Muscle of arm (tissue), 12 donors: ENCODE measurements around the gene COPS7B. TPM values are rescaled to one million over a fixed set of nuclear protein-coding genes. Genes with fewer than 3 reads are reported as not detected.

Source experiments
- DNase-seq: peaks from one replicate; pipeline ENCODE4 v3.0.0-alpha.2; 2013
- polyA plus RNA-seq, 12 donors: library from polyadenylated mRNA; unstranded; fragments of 120-200 nt; gene quantifications; one replicate each; pipeline ENCODE4 v1.2.1, GENCODE V29; 2013; ENCODE audit not compliant: insufficient read length in 12 of 12

Gene COPS7B
- polyA plus RNA-seq, 12 donors = 34.4 to 53.1 (median 38.8) TPM; not detected in 1

DNA sequence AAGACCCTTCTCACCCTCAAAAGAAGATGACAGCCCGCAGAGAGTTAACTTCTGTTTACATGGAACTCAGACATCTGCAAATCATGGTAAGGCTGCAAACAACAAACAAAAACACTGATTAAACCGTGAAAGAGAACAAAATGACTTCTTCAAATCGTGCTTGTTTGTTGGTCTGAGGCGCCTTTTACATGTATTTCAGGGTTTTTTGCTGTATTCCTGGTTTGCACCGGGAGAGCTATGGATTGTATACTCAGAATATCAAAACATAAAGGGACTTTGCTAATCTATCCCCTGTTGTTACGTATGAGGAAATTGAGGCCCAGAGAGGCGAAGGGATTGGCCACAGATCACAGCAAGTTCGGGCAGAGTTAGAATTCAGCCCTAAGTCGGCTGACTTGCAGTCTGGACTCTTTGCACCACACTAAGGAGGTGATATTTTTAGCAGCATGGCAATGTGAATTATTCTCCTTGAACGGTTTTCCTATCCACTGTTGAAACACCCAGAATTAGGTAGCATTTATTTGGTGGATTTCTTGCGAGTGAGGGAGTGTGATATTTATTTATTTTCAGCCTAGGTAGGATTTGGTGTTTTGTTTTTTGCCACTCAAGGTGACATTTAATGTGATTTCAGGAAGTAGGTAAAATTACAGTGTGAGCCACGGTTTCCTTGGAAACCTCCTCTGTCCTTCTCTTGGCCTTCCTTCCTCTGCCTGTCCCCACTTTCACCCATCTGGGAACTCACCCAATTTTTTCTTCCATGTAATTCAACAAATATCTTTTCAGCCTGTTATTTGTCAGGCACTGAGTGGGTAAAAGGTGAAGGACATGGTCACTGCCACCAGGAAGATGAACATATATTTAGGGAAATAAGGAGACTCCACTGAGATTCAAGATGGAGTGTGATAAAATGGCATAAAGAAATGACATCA lies 4.2 kb upstream of the COPS7B start:
- peak; percentile 25 for DNase-seq

DNA sequence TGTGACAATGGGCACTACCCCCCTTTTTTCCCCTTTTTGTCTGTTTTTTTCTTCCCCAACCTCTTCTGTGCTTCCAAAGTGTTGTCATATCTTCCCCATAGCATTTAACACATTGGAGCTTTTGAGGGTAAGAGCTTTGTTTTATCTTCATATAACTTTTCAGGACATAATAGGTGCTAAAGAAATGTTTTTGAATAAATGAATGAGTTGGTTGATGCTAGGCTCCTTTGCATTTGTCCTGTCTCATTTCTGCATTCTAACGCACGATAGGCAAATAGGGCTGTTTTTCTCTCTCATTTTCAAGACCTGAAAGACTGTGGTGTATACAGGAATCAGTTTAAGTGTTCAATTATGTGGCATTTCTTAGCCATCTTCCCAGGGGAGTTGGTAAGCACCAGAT lies 832 bp upstream of the COPS7B start:
- no peak for DNase-seq

DNA sequence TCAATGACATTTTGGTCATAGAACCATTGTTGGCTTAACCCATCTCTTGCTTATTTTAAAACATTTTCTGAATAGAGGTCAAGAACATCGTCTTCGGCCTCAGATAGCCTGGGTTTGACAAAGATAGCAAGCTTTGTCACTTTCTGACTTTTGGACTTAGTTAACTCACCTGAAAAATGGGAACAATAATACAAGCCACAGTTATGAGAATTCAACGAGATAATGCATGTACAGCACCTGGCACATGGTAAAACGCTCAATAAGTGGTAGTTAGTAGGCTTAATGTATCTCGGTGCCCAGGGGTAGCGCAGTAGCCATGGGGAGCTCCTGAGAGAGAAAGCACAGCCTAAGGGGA lies 446 bp upstream of the COPS7B start:
- no peak for DNase-seq

DNA sequence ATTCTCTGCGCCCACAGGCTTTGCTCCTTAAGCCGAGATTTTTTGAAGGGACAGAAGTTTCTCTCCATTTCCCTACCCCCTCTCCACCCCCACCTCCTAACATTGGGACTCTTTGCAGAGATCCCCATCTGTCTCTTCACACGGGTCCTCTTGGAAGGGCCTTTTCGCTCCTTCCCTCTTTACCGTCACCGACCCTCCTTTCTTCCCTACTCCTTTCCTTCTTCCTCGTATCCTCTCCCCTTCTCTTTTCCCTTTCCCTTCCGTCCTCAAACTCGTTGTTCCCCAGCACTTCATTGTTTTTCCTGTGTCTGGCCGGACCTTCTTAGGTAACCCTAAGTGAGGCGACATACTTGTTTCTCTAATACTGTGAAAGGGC lies 660 bp downstream of the COPS7B start:
- no peak for DNase-seq

DNA sequence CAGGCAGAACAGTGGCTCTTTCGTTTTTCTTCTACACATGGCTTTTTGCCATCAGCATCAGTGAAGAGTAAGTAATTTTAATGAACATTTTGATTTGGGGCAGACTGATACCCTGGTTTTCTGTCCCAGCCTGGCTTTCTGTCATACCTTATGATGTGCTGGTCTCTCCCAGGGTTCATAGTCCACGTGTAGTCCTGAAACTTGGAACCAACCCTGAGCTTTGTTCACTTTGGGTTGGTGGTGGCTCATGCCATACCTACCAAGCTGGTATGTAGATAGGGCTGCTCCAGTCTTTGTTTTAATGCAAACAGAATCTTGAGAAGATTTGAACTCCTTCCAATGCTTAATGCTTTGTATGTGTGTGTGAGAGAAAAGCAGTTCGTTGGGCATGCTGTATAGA lies 4.9 kb downstream of the COPS7B start:
- no peak for DNase-seq

DNA sequence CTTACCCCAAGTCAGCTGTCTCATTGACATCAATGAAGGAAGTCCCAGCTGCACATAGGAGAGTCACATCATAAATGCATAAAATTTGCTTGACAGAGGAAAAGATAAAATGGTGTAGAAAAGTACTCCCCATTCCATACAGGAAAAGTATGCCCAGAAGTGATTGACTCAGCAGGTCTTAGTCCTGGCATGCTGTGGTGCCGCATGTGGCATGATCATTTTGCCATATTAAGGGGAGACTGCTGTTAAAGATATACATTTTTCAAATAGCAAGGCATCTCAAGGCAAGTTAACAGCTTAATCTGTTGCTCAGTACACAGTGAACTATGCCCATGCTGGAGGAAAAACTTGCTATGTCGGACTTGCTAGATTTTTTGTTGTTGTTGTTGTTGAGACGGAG lies 8.1 kb downstream of the COPS7B start:
- DNase-seq = no peak

DNA sequence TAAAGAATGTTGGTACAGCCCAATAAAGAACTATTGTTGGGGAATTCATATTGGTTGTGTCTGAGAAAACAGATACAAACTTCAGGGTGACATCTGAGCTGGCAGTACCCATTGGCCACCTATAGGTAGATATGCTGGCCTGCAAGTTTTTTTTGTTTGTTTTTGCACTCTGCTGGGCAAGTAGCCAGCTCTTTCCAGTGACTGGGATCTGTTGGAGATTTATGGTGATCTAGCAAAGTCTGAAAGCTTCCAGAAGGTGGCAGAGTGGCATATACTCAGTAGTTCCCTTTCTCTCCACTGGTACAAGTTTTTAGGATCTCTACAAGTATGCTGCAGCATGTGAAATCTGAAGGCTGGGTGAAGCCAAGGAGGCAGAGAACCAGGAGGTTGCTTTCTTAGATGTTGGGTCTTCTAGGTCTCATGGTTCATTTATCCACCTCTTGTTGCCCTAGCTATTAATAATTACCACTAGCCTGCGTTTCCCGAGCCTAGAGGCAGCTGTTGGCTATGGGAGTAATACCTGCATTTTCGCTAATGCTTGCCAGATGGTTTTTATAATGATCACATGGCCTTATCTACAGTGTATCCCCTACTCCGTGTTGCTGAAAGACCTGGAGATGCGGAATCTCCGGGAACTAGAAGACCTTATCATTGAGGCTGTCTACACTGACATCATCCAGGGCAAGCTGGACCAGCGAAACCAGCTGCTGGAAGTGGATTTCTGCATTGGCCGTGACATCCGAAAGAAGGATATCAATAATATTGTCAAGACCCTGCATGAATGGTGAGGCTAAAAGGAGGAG lies 9.5 kb downstream of the COPS7B start:
- no peak for DNase-seq

DNA sequence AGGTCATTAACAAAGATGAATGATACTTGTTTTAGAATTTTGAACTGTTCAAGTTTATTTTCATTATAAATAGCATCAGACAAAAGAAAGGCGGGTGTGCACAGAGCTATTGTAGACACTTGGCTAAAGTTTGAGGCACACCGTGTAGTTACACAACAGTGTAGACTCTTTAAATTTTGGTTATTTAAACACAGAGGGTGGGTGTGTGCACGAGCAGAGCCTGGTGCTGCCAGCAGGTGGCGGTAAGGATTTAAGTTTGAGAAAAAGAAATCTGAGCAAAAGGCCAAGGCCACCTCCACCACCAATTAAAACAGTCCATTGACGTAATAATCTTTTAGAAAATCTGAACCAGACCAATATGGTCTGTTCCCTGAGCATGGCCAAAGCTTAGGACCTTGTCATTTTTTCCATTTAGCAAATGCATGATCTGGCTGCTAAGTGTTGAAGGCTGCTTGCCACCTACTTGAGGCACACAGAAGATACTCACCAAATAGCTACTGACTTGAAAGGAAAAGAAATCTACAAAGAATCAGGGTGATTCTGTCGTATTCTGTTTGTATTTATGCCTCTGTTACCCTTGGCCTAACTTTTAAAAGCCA lies 14.3 kb downstream of the COPS7B start:
- DNase-seq = no peak

DNA sequence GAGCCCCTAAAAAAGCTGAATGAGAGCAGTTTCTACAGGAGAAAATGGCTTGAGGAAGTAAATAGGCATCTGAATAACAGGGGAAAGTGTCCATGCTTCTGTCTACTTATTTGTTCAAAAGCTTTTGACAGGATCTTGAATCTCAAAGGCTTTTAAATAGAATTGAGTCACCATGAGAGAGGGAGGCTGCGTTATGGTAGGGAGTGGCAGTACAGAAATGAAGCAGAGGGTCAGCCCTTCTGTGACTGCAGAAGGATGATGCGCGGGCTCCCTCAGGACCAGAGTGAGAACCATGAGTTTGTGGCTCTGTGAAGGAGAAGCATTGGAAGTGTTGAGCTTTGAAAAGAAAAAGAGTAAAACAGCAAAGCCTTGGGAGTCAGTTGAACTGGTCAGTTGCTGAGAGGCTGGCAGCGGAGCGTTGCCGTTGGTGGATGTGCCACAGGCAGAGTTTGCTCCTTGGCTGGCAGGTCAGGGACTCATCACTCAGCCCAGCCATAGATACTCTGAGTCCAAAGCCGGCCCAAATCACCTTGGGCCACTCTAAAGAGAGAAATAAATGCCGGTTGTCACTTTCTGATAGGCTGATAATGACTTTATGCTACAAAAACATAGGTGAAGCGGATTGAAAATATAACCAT lies 17.4 kb downstream of the COPS7B start:
- DNase-seq = no peak

DNA sequence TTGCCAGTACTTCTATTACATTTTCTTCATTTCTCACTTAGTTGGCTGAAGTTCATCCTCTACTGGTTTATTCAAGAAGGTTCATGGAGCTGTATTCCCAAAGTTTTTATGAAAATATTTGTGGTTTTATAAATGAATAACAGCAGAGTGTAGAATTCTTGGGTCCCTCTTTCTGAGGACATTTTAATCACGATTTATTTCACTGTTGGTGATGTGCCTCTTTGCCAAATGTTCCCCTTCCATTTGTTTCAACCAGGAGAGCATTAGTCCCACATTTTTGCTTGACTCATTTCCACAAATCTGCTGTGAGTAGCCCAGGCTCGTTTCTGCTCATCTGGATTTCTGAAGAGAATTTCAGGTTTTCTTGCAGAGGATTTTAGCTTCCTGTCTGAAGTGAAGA lies 20.8 kb downstream of the COPS7B start:
- DNase-seq = no peak

DNA sequence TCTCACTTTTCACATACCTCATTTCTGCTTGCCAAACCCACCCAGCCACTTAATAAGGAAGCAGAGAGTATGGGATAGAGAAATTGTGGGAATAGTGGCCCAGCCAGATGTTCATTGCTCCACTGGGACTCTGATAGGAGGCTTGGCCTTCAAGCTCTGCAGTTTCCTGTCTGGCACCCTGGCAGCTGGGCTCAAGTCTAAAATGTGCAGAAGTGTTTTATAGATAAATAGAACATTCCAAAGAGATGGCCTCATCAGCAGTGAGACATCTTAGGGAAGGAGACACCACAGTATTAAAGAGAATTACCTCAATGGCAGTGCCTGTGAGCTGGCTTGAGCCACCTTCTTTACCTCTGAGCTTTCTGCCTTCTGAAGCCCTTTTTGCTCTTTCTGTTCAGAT lies 24.7 kb downstream of the COPS7B start:
- no peak for DNase-seq

DNA sequence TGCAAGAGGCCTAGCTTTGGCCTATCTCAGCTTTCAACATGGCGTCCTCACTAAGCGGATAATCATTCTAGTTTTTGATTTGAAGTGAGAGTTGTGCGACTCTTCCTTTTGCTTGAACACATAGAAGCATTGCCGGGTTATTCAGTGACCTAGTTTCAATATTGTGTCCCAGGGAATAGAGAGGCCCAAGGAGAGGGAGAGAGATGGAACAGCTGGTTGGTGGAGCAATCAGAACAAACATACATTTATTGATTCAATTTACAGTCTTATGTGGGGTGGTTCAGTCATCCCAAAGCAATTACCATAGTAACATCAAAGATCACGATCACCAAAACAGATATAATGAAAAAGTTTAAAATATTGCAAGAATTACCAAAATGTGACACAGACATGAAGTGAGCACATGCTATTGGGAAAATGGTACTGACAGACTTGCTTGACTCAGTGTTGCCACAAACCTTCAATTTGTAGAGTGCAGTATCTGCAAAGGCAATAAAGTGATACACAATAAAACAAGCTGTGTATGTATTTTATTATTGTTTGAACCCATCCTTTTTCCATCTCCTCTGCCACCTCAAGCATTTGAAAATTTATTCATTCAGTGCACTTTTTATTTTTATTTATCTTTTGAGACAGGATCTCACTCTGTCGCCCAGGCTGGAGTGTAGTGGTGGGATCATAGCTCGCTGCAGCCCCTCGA lies 30.2 kb downstream of the COPS7B start:
- DNase-seq = no peak

DNA sequence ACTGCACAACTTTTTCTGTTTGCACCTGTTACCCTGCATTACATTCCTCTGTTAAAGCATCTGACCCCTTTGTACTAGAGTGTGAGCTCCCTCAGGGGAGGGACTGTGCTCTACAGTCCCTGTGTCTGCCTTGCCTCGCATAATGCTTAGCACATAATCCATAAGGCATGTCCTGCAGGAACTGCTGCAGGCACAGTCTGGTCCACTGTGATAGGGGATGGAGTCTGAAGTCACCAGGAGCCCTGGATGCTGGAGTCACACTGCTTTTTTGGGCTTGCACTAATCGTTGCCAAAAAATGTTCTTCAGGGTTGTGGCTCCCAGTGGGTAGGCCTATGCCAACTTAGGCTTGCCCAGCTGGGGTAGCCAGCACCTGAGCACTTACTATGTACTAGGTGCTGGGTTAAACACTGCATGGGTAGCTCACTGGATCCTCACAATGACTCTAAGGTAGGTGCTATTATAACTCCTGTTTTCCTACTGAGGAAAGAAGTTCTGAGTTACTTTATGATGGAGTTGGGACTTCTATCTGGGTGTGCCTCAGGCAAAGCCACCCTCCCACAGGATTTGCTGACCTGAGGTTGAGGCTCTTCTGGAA lies 33.3 kb downstream of the COPS7B start:
- DNase-seq = no peak

DNA sequence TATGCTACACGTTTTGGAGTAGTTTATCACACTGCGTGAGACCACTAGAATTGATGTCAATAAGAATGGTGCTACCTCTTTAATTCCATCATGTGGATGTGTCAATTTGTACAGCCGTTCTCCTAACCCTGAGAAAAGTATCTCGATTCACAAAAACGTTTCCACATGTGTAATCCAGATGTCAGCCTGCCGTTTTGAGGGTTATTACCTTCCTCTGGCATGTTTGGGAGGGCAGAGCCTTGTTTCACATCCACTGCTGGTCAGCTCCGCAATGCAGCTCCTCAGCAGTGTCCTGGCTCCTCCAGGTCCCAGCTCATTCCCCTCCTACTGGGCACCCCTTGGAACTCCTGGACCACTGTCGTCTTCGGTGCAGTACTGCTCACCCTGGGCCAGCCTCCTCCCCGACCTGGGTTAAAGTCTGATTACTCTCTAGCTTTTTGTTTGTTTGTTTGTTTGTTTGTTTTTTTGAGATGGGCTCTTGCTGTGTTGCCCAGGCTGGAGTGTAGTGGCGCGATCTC lies 34.6 kb downstream of the COPS7B start:
- DNase-seq = no peak

DNA sequence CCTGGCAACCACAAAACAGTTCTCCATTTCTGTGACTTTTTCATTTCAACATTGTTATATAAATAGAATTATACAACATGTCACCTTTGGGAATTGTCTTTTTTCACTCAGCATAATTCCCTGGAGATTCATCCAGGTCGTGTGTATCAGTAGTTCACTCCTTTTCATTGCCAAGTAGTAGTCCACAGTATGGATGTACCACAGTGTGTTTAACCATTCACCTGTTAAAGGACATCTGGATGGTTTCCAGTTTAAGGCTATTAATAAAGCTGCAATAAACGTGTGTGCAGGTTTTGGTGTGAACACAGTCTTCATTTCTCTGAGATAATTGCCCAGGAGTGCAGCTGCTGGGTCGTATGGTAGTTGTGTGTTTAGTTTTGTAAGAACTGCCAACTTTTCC lies 35.7 kb downstream of the COPS7B start:
- no peak for DNase-seq

DNA sequence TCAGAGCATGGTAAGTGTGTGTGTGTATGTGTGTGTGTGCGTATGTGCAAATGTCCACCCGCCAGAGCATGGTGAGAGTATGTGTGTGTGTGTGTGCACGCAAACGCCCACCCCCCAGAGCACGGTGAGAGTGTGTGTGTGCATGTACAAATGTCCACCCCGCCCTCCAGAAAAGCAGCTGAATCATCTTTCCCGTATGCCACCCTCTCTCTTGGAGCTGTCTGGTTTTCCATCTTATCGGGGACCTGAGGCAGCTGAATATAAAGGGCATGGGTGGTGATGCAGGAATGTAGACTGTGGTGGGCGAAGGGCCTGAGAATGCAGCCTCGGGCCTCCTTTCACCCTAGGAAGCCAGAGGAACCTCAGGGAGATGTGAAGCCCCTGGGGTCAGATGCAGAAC lies 66.9 kb downstream of the COPS7B start:
- no peak for DNase-seq

DNA sequence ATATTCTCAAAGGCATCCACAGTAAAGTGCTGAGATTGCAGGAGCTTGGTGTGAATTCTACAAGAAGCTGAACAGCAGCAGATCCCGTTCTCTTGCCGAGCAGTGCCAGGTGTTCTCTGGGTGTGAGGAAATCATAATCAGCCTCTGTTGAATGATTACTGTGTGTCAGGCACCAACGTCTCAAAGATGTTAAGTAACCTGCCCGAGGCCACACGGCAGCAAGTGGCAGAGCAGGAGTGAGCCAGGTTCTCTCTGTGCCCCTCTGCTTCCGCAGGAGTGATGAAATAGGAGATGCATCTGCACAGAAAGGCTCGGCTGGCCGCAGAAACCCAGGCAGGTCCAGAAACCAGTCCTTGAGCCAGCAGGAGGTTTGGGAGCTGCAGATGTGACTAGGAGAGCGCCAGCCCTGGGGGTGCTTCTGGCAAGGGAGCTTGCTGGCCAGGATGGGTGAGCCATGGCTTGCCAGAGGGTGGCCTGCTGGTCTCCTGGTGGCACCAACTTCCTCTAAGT lies 68.4 kb downstream of the COPS7B start:
- no peak for DNase-seq

DNA sequence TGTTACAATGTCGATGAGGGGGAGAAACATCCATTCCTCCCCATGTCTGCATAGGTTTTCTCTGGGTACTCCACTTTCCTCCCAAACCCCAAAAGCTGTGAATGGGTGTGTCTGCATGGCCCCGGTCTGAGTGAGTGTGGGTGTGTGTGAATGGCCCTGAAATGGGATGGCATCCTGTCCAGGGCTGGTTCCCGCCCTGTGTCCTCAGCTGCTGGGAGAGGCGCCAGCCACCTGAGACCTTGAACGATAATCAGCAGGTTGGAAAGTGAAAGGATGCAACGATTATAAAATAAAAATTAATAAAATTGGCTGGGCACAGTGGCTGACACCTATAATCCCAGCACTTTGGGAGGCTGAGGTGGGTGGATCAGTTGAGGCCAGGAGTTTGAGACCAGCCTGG lies 70.7 kb downstream of the COPS7B start:
- no peak for DNase-seq
